CD4-positive, alpha-beta T cell treated with Interleukin-17A for 4 hours (primary cell): ENCODE measurements around the gene TNFRSF8.
A peak's percentile ranks its signal among the peaks of the same experiment; 100 is the strongest.
"Not testable (repeated sequence)": the region's sequence is repeated elsewhere in the genome, so short reads cannot be mapped to it uniquely, and the experiment has no call there.

Source experiments
- DNase-seq: peaks from one replicate; pipeline ENCODE4 v3.0.0-alpha.2; 2020; ENCODE audit warnings: mixed read lengths

The TNFRSF8 gene

DNA sequence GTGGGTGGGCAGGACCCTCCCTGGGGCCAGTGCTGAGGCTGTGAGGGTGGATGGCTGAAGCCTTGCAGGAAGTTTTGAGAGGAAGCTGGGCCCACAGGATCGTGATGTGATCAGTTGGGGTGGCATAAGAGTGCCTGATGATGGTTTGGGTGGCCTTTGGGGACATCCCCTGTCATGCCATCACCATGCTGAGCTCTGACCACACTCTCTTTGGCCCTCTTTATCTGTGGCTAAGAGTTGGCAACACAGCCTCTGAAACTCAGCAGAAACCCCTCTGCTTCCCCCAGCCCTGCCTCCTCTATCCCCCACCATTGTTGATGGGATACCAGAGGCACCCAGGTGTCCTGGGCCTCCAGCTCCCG is 24.0 kb upstream of the TNFRSF8 start:
- no peak for DNase-seq

DNA sequence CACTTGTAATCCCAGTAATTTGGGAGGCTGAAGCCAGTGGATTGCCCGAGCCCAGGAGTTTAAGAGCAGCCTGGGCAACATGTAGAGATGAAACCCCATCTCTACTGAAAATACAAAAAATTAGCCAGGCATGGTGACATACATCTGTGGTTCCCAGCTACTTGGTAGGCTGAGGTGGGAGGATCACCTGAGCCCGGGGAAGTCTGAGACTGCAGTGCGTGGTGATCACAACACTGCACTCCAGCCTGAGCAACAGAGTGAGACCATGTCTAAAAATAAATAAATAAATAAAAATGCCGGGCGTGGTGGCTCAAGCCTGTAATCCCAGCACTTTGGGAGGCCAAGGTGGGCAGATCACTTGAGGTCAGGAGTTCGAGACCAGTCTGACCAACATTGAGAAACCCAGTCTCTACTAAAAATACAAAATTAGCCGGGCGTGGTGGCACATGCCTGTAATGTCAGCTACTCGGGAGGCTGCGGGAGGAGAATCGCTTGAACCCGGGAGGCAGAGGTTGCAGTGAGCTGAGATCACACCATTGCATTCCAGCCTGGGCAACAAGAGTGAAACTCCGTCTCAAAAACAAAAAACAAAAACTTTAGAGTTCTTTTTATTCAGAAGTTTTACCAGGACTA is 23.2 kb upstream of the TNFRSF8 start:
- DNase-seq: not testable (repeated sequence)

DNA sequence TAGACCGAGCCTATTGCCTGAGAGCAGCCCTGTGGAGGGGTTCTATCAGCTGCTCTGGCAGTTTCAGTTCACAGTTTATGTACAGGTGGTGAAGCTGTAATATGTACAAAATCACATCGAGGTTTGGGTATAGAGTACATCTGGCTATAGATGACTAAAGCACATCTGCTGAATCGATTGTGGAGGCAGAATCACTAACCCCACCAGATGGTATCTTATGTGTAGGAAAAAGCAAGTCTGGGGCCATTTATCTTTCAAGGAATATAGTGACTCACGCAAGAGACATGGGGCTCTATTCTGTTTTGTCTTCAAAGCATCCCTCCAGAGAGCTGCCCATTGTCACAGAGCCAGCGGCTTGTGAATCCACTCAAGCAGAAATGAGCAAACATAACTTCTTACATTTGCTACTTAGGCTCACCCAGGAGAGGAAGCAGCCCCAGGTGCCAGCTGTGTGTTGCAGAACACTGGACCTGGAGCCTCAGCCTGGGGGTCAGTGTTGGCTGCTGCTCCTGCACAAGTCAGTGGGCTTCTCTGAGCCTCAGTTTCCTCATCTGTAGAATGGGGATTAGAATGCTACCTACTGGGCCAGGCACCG is 22.5 kb upstream of the TNFRSF8 start:
- no peak for DNase-seq

DNA sequence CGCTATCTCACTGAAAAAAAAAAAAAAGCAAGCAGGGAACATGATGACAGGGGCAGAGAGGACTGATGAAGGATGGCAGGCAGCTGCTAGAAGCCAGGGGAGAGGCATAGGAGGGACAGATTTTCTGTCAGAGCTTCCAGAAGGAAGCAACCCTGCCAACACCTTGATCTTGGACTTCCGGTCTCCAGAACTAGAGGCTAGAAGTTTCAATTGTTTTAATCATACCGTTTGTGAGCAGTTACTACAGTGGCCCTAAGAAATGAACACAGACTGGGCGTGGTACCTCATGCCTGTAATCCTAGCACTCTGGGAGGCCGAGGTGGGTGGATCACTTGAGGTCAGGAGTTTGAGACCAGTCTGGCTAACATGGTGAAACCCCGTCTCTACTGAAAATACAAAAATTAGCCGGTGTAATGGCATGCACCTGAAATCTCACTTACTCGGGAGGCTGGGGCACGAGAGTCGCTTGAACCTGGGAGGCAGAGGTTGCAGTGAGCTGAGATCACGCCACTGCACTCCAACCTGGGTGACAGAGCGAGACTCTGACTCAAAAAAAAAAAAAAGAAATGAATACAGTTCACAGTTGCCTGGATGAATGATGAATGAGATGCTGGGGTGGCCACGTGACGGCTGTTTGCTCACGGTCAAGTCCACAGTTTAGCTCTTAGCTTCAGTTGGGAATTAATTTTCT is 18.8 kb upstream of the TNFRSF8 start:
- DNase-seq: not testable (repeated sequence)

DNA sequence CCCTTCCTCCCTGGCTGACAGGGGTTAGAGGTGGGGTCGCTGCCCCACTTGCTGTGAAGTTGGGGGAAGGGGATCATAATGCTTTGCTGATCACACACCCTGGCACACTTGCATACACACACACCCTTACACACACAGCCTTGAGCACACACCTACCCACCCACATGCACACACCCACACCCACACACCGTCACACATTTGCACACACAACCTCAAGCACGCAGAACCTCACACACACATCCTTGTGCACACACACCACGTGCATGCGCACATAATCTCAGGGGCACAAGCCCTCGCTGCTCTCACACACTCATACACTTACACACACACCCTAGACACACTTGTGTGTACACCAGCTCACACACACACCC is 16.4 kb upstream of the TNFRSF8 start:
- no peak for DNase-seq

DNA sequence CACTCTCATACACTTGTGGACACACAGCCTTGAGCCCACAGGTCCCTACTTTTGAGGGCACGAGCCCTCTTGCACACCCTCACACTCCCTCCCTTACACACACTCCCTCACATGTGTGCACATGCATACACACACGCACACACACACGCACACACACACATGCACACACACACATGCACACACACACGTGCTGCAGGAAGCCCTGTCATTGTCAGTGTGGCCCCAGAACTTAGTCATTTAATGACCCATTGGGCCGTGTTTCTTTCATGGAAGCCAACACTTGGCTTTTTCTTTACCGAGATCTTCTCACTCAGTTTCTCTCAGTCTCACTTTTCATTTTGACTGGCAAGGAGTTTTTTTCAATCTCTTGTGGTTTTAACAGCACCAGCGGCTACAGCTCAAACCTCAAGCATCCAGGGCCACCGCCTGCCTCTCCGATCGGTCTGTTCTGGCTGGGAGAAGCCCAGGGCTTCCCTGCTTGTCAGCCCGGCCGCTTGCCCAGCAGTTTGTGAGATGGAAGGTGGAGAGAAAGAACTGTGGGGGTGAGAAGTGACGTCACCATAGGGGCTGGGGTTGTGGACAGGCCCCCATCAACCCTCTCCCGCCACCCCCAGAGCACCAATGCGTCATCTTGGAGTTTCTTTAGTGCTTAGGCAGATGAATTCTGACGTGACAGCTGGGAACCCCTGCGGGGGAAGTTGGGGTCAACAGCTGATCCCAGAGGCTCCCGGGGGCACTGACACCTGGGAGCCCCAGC is 15.8 kb upstream of the TNFRSF8 start:
- peak; percentile 25 for DNase-seq

DNA sequence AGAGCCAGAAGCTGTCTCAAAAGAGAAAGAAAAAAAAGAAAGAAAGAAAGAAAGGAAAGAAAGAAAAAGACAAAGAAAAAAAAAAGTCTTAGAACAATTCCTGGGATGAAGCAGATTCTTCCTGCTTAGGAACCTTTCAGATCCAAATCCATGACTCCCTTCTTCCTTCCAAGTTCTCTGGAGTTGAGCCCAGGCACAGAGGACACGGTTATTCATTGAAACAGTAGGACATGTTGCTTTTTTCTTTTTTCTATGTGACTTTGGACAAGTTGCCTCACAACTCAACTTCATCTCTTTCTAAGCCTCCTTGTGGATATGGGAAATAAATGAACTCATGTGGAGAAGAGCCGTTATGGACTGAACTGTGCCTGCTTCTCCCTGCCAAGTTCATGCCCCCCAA is 14.7 kb upstream of the TNFRSF8 start:
- DNase-seq: no peak

DNA sequence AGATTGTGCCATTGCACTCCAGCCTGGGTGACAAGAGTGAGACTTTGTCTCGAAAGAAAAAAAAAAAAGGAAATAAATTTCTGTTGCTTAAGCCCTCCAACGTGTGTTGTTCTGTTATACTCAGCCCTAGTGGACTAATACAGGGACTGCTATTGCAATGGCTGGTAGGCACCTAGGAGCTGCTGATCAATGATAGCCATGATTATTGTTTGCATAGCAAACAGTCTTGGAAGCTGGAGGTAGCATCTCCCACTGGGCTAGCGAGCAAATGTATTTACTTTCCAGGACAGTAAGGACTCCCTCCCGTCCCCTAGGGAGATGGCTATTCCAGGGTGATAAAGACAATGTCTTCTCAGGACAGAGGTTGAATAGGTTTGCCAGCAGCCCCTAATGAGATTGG is 13.5 kb upstream of the TNFRSF8 start:
- DNase-seq: no peak

DNA sequence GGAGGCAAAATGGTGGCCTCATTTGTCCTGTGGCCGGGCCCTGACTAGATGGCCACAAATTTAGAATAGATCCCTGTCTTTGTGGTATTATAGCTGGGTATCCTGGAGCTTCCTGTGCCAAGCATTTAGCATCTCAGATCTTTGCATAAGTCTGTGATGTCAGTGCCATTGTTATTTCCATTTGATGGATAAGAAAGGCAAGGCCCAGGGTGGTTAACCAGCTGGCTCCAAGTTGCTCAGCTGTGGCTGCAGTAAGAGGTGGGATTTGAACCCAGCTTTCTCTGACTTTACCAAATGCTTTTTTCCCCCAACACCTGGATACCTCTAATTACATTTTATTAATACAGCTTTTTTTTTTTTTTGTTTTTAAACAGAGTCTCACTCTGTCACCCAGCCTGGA is 11.7 kb upstream of the TNFRSF8 start:
- no peak for DNase-seq

DNA sequence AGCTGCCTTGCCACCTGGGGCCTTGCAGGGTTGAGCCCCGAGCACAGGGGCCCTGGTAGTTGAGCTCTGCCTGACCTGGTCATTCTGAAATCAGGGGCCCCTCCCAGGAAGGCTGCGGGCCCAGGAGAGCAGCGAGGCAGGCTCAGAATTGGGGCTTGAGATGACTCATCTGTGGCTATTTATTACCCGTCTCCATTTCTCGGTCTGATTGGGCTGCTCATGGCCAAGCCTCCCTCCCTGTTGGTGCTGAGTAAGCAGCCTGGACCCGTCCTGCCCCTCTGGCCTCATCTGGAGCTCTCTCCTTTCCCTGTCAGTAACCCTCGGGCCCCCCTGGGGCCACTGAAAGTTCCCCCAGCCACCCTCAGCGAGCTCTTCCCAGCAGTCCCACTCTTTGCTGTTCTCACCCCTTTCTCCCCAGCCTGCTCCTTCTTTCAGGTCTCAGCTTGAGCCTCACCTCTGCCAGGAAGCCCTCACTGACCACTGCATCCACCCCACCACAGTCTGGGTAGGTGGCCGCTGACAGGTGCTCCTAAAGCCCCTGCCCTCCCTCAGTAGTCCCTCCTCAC is 11.0 kb upstream of the TNFRSF8 start:
- peak; percentile 23 for DNase-seq

DNA sequence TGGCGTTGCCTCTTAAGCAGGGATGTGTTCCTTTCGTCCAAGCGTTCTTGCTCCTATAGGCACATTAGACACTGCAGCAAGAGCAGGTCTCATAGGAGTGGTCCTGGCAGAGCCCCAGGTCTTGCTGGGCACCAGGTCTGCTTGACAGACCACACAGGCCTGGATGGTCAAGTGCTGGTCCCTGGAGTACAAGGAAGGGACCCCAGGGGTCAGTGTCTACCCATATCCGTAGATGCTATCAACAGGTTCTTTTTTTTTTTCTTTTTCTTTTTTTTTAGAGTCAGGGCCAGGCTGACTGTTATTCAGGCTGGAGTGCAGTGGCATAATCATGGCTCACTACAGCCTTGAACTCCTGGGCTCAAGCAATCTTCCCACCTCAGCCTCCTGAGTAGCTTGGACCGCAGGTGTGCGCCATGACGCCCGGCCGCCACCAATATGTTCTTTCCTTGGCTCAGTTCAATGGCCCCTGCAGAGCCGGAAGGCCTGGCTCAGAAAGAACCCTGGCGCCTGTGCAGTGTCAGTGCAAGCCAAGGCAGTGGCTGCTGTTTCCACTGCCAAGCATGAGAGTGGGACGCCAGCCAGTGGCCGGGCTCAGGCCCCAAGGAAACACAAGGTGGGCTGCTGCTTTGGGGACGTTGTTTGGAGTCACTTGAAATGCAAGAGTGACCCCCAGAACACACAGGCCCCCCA is 10.0 kb upstream of the TNFRSF8 start:
- DNase-seq: no peak

DNA sequence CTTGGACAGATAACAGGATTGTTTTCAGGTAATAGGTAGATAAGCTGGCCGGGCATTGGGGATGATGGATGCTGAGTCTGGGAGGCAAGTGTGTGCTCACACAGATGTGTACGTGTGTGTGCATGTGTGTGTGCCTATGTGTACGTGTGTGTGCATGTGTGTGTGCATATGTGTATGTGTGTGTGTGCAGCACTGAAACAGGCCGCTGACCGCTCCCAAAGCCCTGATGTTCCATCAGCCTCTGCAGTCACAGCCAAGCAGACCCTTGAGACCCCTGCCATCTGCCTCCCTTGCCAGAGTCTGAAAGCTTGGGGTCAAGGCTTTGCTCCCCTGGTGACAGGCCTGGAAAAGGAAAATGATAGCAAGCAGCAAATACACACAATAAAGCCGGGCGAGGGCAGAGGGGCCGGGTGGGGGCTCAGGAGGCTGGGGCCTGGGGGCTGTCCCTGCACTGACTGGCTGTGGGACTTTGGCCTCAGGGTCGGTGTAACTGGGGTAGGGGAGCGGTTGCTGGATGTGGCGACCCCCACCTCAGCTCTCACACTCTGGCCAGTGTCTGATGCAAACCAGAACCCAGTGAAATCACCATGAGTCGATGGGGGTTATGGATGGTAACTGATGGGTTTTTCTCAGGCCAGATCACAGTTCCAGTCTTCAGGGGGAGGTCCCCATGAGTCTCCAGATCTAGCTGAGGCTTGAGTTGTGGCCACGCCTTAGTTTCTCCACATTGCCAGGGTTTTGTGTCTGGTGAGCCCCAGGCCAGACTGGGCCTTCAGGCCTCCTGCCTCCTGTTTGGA is 9.2 kb upstream of the TNFRSF8 start:
- DNase-seq: no peak

DNA sequence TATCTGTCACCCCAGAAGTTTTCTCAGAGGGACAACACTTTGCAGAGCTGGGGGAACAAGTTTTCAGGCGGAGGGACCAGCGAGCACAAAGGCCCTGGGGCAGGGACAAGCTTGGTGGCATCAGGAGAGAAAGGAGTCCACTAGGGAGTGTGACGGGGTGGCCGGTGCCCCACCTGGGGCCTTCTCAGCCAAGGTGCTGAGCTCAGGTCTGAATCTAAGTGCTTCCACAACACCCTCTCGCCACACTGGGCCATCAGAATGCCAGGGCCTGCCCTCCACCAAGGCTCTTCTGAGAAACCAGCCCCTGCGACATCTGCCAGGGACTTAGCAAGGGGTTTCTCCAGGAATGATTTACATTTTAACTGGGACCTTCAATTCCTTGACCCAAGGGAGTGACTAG is 7.8 kb upstream of the TNFRSF8 start:
- no peak for DNase-seq

DNA sequence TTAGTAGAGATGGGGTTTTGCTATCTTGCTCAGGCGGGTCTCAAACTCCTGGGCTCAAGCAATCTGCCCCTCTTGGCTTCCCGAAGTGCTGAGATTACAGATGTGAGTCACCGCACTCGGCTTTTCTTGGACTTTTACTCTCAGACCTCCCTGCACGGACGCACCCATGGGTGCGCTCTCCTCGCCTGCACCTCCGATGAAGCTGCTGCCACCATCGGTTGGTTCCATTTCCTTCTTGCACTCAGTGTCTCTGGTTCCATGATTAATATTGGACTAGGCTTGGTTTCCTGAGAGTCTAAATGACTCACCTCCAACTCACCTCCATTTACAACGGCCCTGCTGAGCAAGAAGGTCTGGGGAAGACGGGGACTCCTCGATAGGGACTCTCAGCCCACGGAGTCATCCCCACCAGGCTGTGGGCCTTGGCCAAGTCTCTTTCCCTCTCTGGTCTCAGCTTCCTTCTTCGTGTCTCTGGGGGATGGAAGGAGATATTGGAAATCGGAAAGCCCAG is 6.7 kb upstream of the TNFRSF8 start:
- DNase-seq: no peak

DNA sequence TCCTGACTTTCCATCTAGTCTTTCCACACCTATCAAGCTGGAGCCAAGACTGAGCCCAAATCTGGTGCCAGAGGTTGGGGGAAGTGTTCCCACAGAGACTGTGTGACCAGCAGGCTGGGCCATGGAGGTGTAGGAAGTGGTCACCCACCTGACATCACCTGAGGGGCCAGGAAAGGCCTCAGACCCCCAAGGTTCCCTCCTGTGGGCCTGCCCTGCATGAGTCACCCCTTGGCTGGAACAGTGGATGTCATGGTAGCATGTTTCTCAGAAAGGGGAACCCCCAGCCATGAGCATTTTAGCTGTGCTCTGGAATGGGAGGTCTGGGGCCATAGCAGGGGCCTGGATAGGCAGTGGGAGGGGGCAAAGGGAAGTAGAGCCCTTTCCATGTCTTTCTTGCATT is 5.7 kb upstream of the TNFRSF8 start:
- no peak for DNase-seq

DNA sequence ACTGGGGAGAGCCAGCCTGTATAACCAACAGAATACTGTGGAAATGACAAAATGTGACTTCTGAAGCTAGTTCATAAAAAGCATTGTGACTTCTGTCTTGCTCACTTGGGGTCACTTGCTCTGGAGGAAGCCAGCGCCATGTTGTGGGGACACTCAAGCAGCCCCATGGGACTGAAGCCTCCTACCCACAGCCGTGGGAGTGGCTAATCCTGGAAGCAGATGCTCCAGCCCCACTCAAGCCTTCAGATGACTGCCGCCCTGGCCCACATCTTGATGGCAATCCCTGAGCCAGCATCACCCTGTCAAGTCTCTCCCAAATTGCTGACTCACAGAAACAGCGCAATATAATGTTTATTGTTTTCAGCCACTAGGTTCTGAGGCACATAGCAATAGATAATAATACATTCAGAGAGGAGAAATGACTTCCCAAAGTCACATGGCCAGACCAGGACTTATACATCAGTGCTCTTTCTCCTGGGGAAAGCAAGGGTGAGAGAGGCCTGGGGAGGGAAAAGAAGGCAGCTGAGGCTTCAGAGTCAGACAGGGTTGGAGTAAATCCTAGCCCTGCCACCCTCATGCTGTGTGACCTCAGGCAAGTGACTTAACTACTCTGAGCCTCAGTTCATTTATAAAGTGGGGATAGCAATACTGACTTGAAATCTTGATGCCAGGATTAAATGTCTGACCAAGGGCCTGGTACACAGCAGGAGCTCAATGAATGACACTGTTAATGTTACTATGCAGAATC is 5.0 kb upstream of the TNFRSF8 start:
- no peak for DNase-seq

DNA sequence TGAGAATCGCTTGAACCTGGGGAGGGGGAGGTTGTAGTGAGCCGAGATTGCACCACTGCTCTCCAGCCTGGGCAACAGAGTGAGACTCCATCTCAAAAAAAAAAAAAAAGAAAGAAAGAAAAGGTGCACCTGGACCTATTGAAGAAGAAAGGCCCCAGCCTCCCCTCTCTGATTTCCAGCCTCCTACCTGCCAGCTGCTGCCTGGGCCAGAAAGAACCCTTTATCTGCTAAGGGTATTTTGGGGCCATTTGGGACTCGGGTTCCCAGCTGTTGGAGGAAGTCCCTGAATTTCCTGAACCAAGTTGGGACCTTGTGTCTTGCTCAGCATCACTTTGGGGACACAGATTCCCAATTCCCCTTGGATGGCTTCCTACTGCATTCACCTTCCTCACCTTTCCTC is 3.9 kb upstream of the TNFRSF8 start:
- DNase-seq: no peak

DNA sequence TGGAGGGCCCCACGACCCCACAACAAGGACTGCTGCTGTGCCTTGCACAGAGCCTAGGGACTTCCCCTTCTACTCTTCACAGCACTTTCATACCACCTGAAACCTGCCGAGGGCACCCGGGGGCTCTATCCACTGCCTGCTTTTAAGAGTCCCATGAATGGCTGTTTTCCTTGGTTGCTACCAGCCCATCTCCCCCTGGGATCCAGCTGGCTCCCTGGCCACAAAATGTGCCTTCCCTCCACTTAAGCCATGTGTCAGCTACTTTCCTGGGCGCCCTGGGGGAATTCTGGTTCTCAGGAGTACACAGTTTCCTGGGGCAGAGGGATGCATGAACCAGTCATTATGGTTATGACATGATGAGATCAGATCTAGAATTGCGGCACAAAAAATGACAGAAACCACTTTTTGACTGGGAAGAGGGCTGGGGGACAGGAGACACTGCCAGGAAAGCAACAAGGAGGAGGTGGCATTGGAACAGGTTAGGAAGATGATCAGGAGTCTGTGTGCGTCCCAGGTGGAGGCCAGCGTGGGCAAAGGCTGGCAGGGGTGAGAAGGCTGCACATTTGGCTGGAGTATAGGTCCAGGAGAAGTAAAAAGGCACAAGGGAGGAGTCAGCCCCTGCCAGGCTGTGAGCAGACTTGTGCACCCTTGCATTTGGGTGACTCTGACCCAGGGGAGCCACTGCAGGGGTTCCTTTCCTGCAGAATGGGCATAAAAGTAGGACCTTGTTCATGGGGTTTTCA is 3.2 kb upstream of the TNFRSF8 start:
- DNase-seq: no peak

DNA sequence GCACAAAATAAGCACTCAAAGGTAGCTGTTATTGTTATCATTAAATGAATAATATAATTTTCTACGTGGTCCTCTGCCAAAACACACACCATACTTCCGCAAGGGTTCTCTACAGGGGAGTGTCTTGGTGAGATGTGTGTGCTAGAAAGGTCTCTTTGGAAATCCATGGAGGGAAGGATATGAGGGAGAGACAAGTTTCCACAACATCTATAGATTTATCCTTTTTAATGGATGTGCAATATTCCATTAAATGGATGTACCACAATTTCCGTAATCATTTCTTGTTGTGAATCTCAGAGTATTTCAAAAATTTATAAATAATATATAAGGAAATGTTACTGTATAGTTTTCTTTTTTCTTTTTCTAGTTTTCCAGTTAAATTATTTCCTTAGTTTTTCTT is 2.6 kb upstream of the TNFRSF8 start:
- DNase-seq: no peak
